ENCODE data around the gene KCNF1. TPM values are rescaled to one million over a fixed set of nuclear protein-coding genes. Genes with fewer than 3 reads are reported as not detected.

Gene KCNF1
- total and polyA plus RNA-seq, 2 of the 8 experiments (the other 6 are each of a cell fraction or from before 2014, with no cell fraction given) = 0.48 to 1.5 TPM

DNA sequence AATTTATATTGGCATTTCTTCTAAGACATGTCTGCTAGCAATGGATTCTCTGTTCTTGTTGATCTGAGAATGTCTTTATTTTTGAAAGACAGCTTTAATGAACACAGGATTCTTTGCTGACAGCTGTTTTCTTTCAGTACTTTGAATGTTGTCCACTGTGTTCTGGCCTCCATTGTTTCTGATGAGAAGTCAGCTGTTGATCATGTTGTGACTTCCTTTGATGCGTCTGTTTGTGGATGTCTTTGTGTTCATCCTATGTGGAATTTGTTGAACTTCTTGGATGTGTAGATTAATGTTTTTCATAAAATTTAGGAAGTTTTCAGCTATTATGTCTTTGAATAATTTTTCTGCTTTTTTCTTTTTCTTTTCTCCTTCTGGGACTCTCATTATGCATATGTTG lies 39.8 kb upstream of the KCNF1 start (continued):
- no peak for TF ChIP-seq BRCA1 (IDR thresholded peaks at IDR 0.05; ENCODE audit: low read depth, low read length)
- no peak for TF ChIP-seq SP1 (IDR thresholded peaks at IDR 0.05; ENCODE audit: low read depth, low read length)
- TF ChIP-seq, protein P1, sequence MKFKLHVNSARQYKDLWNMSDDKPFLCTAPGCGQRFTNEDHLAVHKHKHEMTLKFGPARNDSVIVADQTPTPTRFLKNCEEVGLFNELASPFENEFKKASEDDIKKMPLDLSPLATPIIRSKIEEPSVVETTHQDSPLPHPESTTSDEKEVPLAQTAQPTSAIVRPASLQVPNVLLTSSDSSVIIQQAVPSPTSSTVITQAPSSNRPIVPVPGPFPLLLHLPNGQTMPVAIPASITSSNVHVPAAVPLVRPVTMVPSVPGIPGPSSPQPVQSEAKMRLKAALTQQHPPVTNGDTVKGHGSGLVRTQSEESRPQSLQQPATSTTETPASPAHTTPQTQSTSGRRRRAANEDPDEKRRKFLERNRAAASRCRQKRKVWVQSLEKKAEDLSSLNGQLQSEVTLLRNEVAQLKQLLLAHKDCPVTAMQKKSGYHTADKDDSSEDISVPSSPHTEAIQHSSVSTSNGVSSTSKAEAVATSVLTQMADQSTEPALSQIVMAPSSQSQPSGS (IDR thresholded peaks at IDR 0.05; ENCODE audit: low read length) = no peak
- TF ChIP-seq CBX5 (IDR thresholded peaks at IDR 0.05; ENCODE audit: low read depth, low read length) = no peak
- TF ChIP-seq POLR2AphosphoS5 (IDR thresholded peaks at IDR 0.05; ENCODE audit: low read depth, low read length) = no peak
- TF ChIP-seq CBX8 (IDR thresholded peaks at IDR 0.05; ENCODE audit: borderline replicate concordance, low read depth, low read length) = no peak
